Embryonic facial prominence (tissue), 1 donor: ENCODE data around the gene PJA2.

Source experiments
- DNase-seq: peaks from one replicate; pipeline ENCODE4 v3.0.0-alpha.2; 2016; ENCODE audit errors: extremely low spot score

The PJA2 gene

GRCh38 chr5:109350537-109351270 lies 59.1 kb downstream of the PJA2 start:
- no peak for DNase-seq

DNA sequence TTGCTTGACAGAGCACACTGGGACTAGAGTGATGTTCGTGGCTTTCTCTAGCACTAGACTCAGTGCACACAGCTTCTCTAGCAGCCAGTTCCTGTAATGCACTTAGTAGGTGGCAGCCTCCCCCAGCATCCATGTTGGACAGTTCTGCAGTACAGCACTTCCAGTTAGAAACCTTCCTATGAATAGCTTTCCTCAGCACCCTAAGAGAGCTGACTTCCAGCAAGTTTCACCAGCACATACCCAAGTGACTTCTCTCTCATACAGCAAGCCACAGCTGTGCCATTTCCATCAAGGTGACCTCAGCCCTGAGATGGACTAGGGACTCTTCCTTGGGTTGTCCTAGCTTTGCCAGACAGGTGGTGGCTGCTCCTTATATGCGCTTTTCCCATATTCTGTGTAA lies 60.4 kb downstream of the PJA2 start:
- no peak for DNase-seq

- no peak for DNase-seq
These were observed 62.4 kb downstream of the PJA2 start for GRCh38 chr5:109347252-109347888.

GRCh38 chr5:109345699-109346098 lies 64.1 kb downstream of the PJA2 start:
- no peak for DNase-seq

- DNase-seq: no peak
These were observed 69.4 kb downstream of the PJA2 start for GRCh38 chr5:109340351-109340750.

DNA sequence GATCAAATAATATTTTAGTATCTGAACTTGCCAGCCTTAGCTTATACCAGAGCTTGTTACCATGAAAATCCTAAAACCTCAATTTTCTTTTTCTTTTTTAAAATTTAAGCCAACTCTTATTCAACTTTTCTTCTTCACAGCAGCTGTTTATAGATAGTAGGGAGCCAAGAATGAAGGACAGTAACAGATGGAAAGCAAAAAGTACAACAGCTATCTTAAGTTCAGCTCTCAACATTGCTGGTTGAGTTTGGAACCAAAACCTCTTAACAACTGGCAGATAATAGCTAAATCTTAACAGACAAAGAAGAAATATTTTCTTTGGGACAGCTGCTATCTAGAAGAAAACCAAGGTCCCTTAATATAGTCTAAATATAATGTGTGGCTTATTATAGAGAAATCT lies 74.7 kb downstream of the PJA2 start:
- DNase-seq: no peak

DNA sequence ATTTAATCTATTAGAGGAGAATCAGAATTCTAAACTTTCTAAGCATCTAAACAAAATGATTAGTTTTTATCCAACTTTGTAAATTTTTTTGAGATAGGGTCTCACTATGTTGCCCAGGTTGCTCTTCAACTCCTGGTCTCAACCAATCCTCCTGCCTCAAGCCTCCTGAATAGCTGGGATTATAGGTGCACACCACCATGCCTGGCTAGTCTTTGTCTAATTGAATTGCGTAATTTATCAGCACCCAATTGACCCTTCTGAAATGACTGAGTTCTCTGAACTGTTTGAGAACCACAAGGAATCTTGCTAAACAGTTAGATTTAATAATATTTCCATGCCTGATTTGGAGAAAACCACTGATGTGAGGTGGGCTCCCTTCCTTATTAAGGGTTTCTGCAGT lies 75.7 kb downstream of the PJA2 start:
- no peak for DNase-seq

GRCh38 chr5:109329333-109330237 lies 80.2 kb downstream of the PJA2 start:
- no peak for DNase-seq

DNA sequence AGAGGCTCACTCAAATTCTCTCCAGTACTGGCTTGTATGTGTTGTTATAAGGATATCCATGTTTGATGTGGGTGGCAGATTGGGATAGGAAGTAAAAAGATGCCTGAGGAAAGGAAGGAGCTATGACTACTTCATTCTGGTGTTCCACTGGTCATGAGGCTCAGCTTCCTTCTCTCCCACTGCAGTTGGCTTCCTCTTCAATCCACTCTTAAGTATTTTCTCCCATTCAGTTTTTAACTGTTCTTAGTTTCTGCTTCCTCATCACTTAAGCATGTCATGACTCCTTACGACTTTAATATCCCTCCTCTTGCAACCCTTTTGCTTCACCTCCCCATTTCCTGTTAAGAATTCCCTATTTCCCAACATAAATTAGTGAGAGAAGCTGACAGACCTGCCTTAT lies 81.1 kb downstream of the PJA2 start:
- DNase-seq: no peak

DNA sequence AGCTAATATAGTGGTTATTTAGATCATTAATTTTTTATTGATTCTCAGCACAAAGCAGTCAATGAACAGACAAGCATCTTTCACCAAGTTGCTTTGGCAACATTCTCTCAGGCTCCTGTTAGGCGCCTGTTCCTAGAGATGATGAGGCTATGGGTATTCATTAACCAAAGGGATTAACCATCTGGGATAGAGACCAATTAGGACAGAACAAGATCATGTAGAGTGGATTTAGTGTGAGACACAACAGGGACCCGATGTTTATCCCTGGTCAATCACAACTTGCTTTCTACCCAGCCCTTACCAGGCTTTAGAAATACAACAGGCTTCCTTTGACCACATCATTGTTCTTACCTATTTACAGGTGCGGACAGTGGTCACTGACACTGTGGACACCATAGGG lies 82.2 kb downstream of the PJA2 start:
- DNase-seq: no peak

- DNase-seq: no peak
These were observed 82.9 kb downstream of the PJA2 start for GRCh38 chr5:109326919-109327318.

DNA sequence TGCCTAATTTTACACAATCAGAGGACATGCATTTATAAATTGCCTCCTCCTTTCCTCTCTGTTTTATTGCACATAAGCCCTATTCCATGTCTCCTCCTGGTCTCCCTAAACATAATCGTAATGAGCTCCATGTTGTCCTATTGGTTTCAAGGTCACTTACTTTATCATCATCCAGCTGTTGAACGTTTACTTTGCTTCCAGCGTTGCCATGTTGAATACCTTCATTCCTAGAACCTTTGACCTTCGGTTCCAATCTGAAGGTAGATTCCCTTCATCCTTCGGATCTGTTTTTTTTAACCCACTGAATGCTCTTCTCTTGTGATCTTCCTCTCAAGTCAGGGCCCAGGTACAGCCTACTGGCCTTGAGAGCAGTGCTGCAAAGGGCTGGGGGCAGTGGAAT lies 84.3 kb downstream of the PJA2 start:
- DNase-seq: no peak

DNA sequence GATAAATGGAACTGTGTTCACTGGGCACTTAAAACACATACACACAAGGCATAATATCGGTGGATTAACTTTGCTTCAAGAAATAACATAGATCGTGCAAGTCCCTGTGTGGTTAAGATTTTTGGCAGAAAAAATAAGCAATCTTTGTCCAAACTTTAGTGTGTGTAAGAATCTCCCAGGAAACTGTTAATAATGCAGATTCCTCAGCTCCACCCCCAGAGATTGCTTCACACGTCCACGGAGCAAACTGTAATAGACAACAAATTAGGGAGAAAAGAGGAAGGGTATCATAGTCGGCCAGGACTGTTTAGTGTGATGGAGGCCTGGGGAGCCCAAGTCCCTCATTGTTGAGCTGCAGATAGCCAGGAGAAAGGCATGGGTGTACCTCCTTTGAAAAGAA lies 84.8 kb downstream of the PJA2 start:
- DNase-seq: no peak

- DNase-seq: no peak
These were observed 85.4 kb downstream of the PJA2 start for GRCh38 chr5:109324351-109324750.

DNA sequence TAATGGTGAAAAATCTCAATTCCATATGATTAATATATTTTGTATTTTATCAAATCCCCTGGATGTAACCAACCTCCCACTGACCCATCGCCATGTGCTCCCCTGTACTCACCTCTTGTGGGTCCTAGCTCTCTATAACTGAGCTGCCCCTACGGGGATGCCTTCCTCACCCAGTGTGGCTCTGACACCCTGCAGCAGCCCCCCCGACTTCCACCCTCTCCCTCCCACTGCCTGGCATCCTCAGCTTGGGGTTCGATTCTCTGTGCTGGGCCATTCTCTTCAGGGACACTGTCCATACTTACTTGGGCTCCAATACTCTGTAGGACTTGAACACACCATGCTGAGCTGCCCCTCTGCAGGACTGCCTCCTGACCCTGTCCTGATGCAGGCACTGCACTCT lies 87.1 kb downstream of the PJA2 start:
- DNase-seq: no peak

GRCh38 chr5:109319351-109319750 lies 90.4 kb downstream of the PJA2 start:
- no peak for DNase-seq

GRCh38 chr5:109318455-109319108 lies 91.2 kb downstream of the PJA2 start:
- DNase-seq: no peak

DNA sequence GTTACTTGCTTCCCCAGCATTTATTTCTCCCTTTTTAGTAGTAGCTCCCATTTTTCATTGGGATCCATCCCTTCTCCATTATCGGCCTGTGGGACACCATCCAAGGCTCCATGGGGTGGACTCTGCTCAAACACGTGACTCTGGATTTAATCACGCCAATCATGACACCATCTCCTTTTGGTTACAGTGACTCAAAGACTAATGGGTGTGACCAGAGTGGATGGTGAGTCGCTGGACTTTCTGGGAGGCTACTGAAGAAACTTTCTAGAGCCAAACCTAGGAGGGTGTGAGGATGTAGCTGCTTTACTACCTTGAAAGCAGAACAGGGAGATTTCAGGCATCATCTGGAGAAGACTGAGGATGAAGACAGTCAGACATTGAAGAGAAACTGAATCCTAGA lies 93.1 kb downstream of the PJA2 start:
- DNase-seq: no peak

GRCh38 chr5:109315245-109315644 lies 94.5 kb downstream of the PJA2 start:
- DNase-seq: no peak

- no peak for DNase-seq
These were observed 96.6 kb downstream of the PJA2 start for GRCh38 chr5:109313127-109313526.

- DNase-seq: no peak
These were observed 97.1 kb downstream of the PJA2 start for GRCh38 chr5:109312695-109313094.

DNA sequence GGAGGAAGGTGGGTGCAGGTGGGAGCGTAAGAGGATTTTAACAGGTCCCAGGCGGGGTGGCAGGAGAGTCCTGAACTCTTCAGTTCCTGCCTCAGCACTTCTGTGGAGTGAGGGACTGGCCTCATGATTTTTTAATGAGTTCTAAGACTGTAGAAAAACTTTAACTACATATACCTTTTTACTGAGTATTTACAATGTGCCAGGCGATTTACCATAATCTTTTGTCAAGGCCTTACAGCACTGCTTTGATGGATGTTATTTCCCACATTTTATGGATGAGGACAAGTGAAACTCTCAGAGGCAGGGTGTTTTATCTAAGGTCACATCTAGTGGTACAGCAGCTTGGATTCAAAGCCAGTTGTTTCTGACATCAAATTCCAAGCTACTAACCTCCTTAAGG lies 99.5 kb downstream of the PJA2 start:
- no peak for DNase-seq
